Activated T-helper 2 cell treated with anti-CD3 and anti-CD28 coated beads, Interferon-gamma antibody, Interleukin-2, Interleukin-4, amounts not matched to agents 10 μg/mL and 5 μg/mL and 100 μg/mL, durations not matched to agents 14 hours and 24 hours and 36 hours (primary cell): ENCODE measurements around the gene PSTPIP2. TPM values are rescaled to one million over a fixed set of nuclear protein-coding genes. Genes with fewer than 3 reads are reported as not detected.
"Not testable (repeated sequence)": the region's sequence is repeated elsewhere in the genome, so short reads cannot be mapped to it uniquely, and the experiment has no call there.

ENCODE experiments used
- DNase-seq: peaks from one replicate; pipeline ENCODE4 v3.0.0; 2021; ENCODE audit warnings: low spot score
- H3K27ac Mint-ChIP-seq: one replicate; pipeline ENCODE4 v1.8.0; 2021; ENCODE audit warnings: mixed read lengths
- H3K27me3 Mint-ChIP-seq: one replicate; pipeline ENCODE4 v1.8.0; 2021; ENCODE audit warnings: low read depth, mixed read lengths
- H3K36me3 Mint-ChIP-seq: one replicate; pipeline ENCODE4 v1.8.0; 2021; ENCODE audit warnings: low read depth, mixed read lengths
- H3K4me1 Mint-ChIP-seq: one replicate; pipeline ENCODE4 v1.8.0; 2021; ENCODE audit warnings: low read depth, mixed read lengths
- H3K4me3 Mint-ChIP-seq: one replicate; pipeline ENCODE4 v1.8.0; 2021; ENCODE audit warnings: low read depth, mild to moderate bottlenecking, moderate library complexity, mixed read lengths
- H3K9me3 Mint-ChIP-seq: one replicate; pipeline ENCODE4 v1.8.0; 2021; ENCODE audit warnings: mixed read lengths
- intact Hi-C: fragments of 100-400 bp; cut with micrococcal nuclease; formaldehyde crosslinking; loops from one replicate; pipeline ENCODE4 v1.15.1; 2023
- total RNA-seq: library from RNA; stranded (reverse); gene quantifications from 2 replicates; pipeline ENCODE4 v1.2.3, GENCODE V29; 2022

The PSTPIP2 gene
- total RNA-seq, 1 donor from 2014 or later: 39.0 TPM

- H3K4me3 Mint-ChIP-seq, intact Hi-C loops, DNase-seq, H3K27me3 Mint-ChIP-seq, H3K27ac Mint-ChIP-seq, H3K9me3 Mint-ChIP-seq: not testable (repeated sequence)
- peaks cover 38% of the 10 kb centered on the region for H3K4me1 Mint-ChIP-seq
- H3K36me3 Mint-ChIP-seq: peaks cover 36% of the 10 kb centered on the region
Measured at GRCh38 chr18:45959484-45959883, 112.6 kb downstream of the PSTPIP2 start.

GRCh38 chr18:45958730-45959129 is 113.3 kb downstream of the PSTPIP2 start:
- intact Hi-C loops: no loop called here
- DNase-seq: no peak
- Mint-ChIP-seq H3K27me3 (no peaks in the 10 kb centered on the region), H3K4me3 (no peak overlapping the region), H3K36me3 (peaks cover 42% of the 10 kb centered on the region), H3K9me3 (no peaks in the 10 kb centered on the region), H3K4me1 (peaks cover 38% of the 10 kb centered on the region), H3K27ac (no peak overlapping the region)

GRCh38 chr18:45958027-45958426 is 114.0 kb downstream of the PSTPIP2 start:
- no peak for DNase-seq
- intact Hi-C loops: no loop called here
- H3K27me3 Mint-ChIP-seq: no peaks in the 10 kb centered on the region
- H3K9me3 Mint-ChIP-seq: no peaks in the 10 kb centered on the region
- no peak overlapping the region for H3K27ac Mint-ChIP-seq
- H3K4me3 Mint-ChIP-seq: no peak overlapping the region
- H3K36me3 Mint-ChIP-seq: peaks cover 44% of the 10 kb centered on the region
- H3K4me1 Mint-ChIP-seq: peaks cover 32% of the 10 kb centered on the region

- no peak for DNase-seq
- H3K27ac Mint-ChIP-seq: no peak overlapping the region
- intact Hi-C loops: no loop called here
- H3K9me3 Mint-ChIP-seq: no peaks in the 10 kb centered on the region
- H3K4me3 Mint-ChIP-seq: no peak overlapping the region
- H3K36me3 Mint-ChIP-seq: peaks cover 48% of the 10 kb centered on the region
- peaks cover 23% of the 10 kb centered on the region for H3K4me1 Mint-ChIP-seq
- H3K27me3 Mint-ChIP-seq: no peaks in the 10 kb centered on the region
Measured at GRCh38 chr18:45957100-45957499, 115.0 kb downstream of the PSTPIP2 start.

- intact Hi-C loops: no loop called here
- Mint-ChIP-seq H3K4me1 (peaks cover 13% of the 10 kb centered on the region), H3K27ac (no peak overlapping the region), H3K36me3 (peaks cover 60% of the 10 kb centered on the region), H3K9me3 (no peaks in the 10 kb centered on the region), H3K4me3 (no peak overlapping the region), H3K27me3 (no peaks in the 10 kb centered on the region)
- DNase-seq: no peak
Measured at GRCh38 chr18:45954070-45954934, 117.8 kb downstream of the PSTPIP2 start.

- Mint-ChIP-seq H3K4me3 (no peak overlapping the region), H3K27me3 (no peaks in the 10 kb centered on the region), H3K9me3 (no peaks in the 10 kb centered on the region), H3K36me3 (peaks cover 87% of the 10 kb centered on the region), H3K27ac (no peak overlapping the region), H3K4me1 (peaks cover 3% of the 10 kb centered on the region)
- DNase-seq: no peak
- intact Hi-C loops: no loop called here
Measured at GRCh38 chr18:45951016-45951714, 120.9 kb downstream of the PSTPIP2 start.

GRCh38 chr18:45945669-45946068 is 126.4 kb downstream of the PSTPIP2 start:
- intact Hi-C loops: no loop called here

GRCh38 chr18:45940724-45941123 is 131.3 kb downstream of the PSTPIP2 start:
- Mint-ChIP-seq H3K9me3 (no peaks in the 10 kb centered on the region), H3K27ac (no peak overlapping the region), H3K27me3 (no peaks in the 10 kb centered on the region), H3K4me3 (no peak overlapping the region), H3K36me3 (peaks cover 73% of the 10 kb centered on the region), H3K4me1 (peaks cover 23% of the 10 kb centered on the region)
- no peak for DNase-seq
- intact Hi-C loops: no loop called here

More at GRCh38 chr18:45945669-45946068, 126.4 kb downstream of the PSTPIP2 start:
- DNase-seq: no peak
- Mint-ChIP-seq H3K4me3 (no peak overlapping the region), H3K36me3 (peaks cover 81% of the 10 kb centered on the region), H3K27ac (no peak overlapping the region), H3K4me1 (peaks cover 4% of the 10 kb centered on the region), H3K9me3 (no peaks in the 10 kb centered on the region), H3K27me3 (no peaks in the 10 kb centered on the region)

- intact Hi-C loops: loop anchor here (5.0 kb wide), 1 partner anchor 33 kb away; no protein-coding TSS in a partner anchor
- Mint-ChIP-seq H3K27ac (no peak overlapping the region), H3K36me3 (peaks cover 68% of the 10 kb centered on the region), H3K4me3 (no peak overlapping the region), H3K27me3 (no peaks in the 10 kb centered on the region), H3K9me3 (no peaks in the 10 kb centered on the region), H3K4me1 (peaks cover 23% of the 10 kb centered on the region)
- DNase-seq: no peak
Measured at GRCh38 chr18:45939236-45939635, 132.8 kb downstream of the PSTPIP2 start.

- intact Hi-C loops: loop anchor here (5.0 kb wide), 1 partner anchor 34 kb away; no protein-coding TSS in a partner anchor
- H3K36me3 Mint-ChIP-seq: peaks cover 62% of the 10 kb centered on the region
- peak overlapping the region; percentile 6 for H3K27ac Mint-ChIP-seq
- no peaks in the 10 kb centered on the region for H3K27me3 Mint-ChIP-seq
- H3K9me3 Mint-ChIP-seq: no peaks in the 10 kb centered on the region
- no peak overlapping the region for H3K4me3 Mint-ChIP-seq
- H3K4me1 Mint-ChIP-seq: peaks cover 23% of the 10 kb centered on the region
- DNase-seq: no peak
Measured at GRCh38 chr18:45938488-45938935, 133.5 kb downstream of the PSTPIP2 start.

- DNase-seq: no peak
- H3K27ac Mint-ChIP-seq: no peak overlapping the region
- H3K4me3 Mint-ChIP-seq: no peak overlapping the region
- peaks cover 54% of the 10 kb centered on the region for H3K36me3 Mint-ChIP-seq
- H3K4me1 Mint-ChIP-seq: peaks cover 20% of the 10 kb centered on the region
- no peaks in the 10 kb centered on the region for H3K27me3 Mint-ChIP-seq
- H3K9me3 Mint-ChIP-seq: no peaks in the 10 kb centered on the region
- intact Hi-C loops: loop anchor here (5.0 kb wide), 1 partner anchor 37 kb away; no protein-coding TSS in a partner anchor
Measured at GRCh38 chr18:45935591-45936335, 136.3 kb downstream of the PSTPIP2 start.
